Stimulated activated CD4-positive, alpha-beta T cell treated with anti-CD3 and anti-CD28 coated beads, Interleukin-4, amount 100 ng/mL, for 1 hour (primary cell): ENCODE measurements around the gene RASGRP2.

ENCODE experiments used
- DNase-seq: peaks from one replicate; pipeline ENCODE4 v3.0.0-alpha.2; 2020

The RASGRP2 gene

GRCh38 chr11:64755681-64756361 is 11.9 kb upstream of the RASGRP2 start:
- no peak for DNase-seq

GRCh38 chr11:64754919-64755662 is 11.1 kb upstream of the RASGRP2 start:
- no peak for DNase-seq

- DNase-seq = no peak
Observed at GRCh38 chr11:64754124-64754918, 10.4 kb upstream of the RASGRP2 start.

GRCh38 chr11:64753380-64754123 is 9.6 kb upstream of the RASGRP2 start:
- DNase-seq = no peak

GRCh38 chr11:64753019-64753379 is 9.1 kb upstream of the RASGRP2 start:
- no peak for DNase-seq

- no peak for DNase-seq
Observed at GRCh38 chr11:64752175-64752970, 8.4 kb upstream of the RASGRP2 start.

GRCh38 chr11:64751580-64751979 is 7.6 kb upstream of the RASGRP2 start:
- no peak for DNase-seq

- no peak for DNase-seq
Observed at GRCh38 chr11:64751136-64751535, 7.2 kb upstream of the RASGRP2 start.

- DNase-seq = no peak
Observed at GRCh38 chr11:64750361-64751054, 6.6 kb upstream of the RASGRP2 start.

GRCh38 chr11:64747961-64748665 is 4.2 kb upstream of the RASGRP2 start:
- no peak for DNase-seq

GRCh38 chr11:64746486-64746885 is 2.5 kb upstream of the RASGRP2 start:
- no peak for DNase-seq

- peak; percentile 67 for DNase-seq
Observed at GRCh38 chr11:64745521-64746328, 1.8 kb upstream of the RASGRP2 start.

- DNase-seq = peak; percentile 53
Observed at GRCh38 chr11:64745189-64745520, 1.2 kb upstream of the RASGRP2 start.

GRCh38 chr11:64744544-64745188 is 724 bp upstream of the RASGRP2 start:
- DNase-seq = no peak

- DNase-seq = peak; percentile 78
Observed at GRCh38 chr11:64742889-64743590, 902 bp downstream of the RASGRP2 start.

GRCh38 chr11:64742087-64742888 is 1.7 kb downstream of the RASGRP2 start:
- no peak for DNase-seq

- no peak for DNase-seq
Observed at GRCh38 chr11:64741375-64742086, 2.4 kb downstream of the RASGRP2 start.
